AG04450 (cell line): Measurements from ENCODE around the gene CNKSR3. TPM values are rescaled to one million over a fixed set of nuclear protein-coding genes. Genes with fewer than 3 reads are reported as not detected.

Experiments
- CTCF ChIA-PET: fragments of 300-600, 350-600 bp; formaldehyde crosslinking; extraction: SDS; loops from one replicate; lab custom pipeline; 2022; ENCODE audit warnings: antibody characterized with exemption, inconsistent platforms; lab: Charles Lee
- POLR2A ChIA-PET: fragments of 350-600 bp; formaldehyde crosslinking; extraction: SDS; loops from one replicate; lab custom pipeline; 2021; ENCODE audit warnings: antibody characterized with exemption, inconsistent platforms; lab: Yijun Ruan, JAX
- DNase-seq: peaks from one replicate; pipeline ENCODE4 v3.0.0-alpha.2; 2011; ENCODE audit warnings: low read depth, low spot score
- H3K27ac ChIP-seq: one replicate; pipeline ENCODE4 v1.5.1; 2012; ENCODE audit warnings: low read depth, low read length, control low read depth
- H3K27me3 ChIP-seq: one replicate; pipeline ENCODE4 v1.6.0; 2012; ENCODE audit warnings: low read length; ENCODE audit not compliant: control insufficient read depth, insufficient read depth
- H3K4me3 ChIP-seq: 2 replicates; pipeline ENCODE4 v1.5.1; 2011; ENCODE audit warnings: mild to moderate bottlenecking, low read depth, low read length, control low read depth
- H3K9me3 ChIP-seq: 2 replicates; pipeline ENCODE4 v1.5.1; 2012; ENCODE audit warnings: low read length; ENCODE audit not compliant: control insufficient read depth, insufficient read depth
- polyA plus RNA-seq: library from polyadenylated mRNA; depleted of rRNA; stranded (reverse); fragments of >200 nt; gene quantifications from 2 replicates; pipeline ENCODE4 v1.2.3, GENCODE V29; 2011
- TF ChIP-seq, protein P1 (sequence below): IDR thresholded peaks from 2 replicates; pipeline ENCODE4 v1.5.1; 2011; ENCODE audit warnings: low read depth, low read length, control low read depth, inconsistent platforms

Gene CNKSR3
- polyA plus RNA-seq, 1 experiment = 8.6 TPM

DNA sequence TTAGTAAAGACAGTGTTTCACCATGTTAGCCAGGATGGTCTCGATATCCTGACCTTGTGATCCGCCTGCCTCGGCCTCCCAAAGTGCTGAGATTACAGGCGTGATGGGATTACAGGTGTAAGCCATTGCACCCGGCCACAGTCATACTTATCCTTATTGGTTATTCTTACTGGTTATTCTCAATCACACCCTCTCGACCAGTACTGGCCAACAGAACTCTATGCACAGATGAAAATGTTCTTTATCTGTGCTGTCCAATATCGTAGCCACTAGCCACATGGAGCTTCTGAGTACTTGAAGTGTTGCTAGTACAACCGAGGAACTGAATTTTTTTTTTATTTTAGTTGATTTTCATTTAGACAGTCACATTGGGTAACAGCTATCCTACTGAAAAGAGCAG, 63.5 kb downstream of the CNKSR3 start:
- no peak for DNase-seq
- Histone ChIP-seq H3K27me3 (no peaks in the 10 kb centered on the region), H3K4me3 (no peak overlapping the region), H3K9me3 (no peaks in the 10 kb centered on the region), H3K27ac (no peak overlapping the region)
- TF ChIP-seq, protein P1, sequence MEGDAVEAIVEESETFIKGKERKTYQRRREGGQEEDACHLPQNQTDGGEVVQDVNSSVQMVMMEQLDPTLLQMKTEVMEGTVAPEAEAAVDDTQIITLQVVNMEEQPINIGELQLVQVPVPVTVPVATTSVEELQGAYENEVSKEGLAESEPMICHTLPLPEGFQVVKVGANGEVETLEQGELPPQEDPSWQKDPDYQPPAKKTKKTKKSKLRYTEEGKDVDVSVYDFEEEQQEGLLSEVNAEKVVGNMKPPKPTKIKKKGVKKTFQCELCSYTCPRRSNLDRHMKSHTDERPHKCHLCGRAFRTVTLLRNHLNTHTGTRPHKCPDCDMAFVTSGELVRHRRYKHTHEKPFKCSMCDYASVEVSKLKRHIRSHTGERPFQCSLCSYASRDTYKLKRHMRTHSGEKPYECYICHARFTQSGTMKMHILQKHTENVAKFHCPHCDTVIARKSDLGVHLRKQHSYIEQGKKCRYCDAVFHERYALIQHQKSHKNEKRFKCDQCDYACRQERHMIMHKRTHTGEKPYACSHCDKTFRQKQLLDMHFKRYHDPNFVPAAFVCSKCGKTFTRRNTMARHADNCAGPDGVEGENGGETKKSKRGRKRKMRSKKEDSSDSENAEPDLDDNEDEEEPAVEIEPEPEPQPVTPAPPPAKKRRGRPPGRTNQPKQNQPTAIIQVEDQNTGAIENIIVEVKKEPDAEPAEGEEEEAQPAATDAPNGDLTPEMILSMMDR = no peak
- ChIA-PET CTCF (interaction anchor here (1.5 to 2.2 kb wide), 2 partner anchors 10 to 293 kb away, joined by 4 read pairs; no protein-coding TSS in a partner anchor), POLR2A (no interaction called here)

DNA sequence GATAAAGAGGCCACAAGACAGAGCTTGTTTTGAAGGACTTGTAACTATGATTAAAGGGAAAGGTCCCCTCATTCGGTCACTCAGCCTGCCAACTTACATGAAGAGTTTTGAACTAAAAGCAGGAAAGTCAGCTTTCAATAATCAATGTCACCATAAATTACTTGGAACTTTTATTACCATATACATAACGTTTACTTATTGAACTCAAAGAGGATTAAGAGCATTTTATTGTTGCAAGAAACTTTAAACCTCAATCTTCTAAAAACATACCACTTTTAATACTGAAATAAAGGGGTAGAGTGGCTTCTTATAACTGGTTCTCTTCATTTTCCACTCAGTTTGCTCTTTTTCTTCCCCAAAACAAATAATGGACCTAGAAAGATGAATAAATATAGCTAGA, 65.1 kb downstream of the CNKSR3 start:
- ChIA-PET POLR2A (no interaction called here), CTCF (interaction anchor here (0.7 kb wide), 2 partner anchors 12 to 356 kb away, joined by 3 to 6 read pairs; no protein-coding TSS in a partner anchor)
- H3K9me3 ChIP-seq = no peaks in the 10 kb centered on the region
- DNase-seq = no peak
- H3K27me3 ChIP-seq = no peaks in the 10 kb centered on the region
- TF ChIP-seq, protein P1 = no peak
- H3K27ac ChIP-seq = no peak overlapping the region
- H3K4me3 ChIP-seq = no peak overlapping the region

DNA sequence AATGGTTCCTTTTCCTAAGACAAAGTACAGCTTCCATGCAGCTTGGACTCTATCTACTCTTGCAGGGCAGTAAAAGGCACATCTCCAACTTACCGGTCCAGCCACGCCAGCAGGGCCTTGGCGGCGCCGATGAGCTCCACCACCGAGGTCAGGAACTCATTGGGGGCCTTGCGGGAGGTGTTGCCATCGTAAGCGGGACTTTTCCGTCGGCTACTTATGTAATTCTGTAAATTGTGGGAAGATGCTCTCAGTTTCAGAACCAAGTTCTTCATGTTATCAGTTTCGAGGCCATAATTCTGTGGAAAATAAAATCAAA, 68.5 kb downstream of the CNKSR3 start:
- ChIA-PET POLR2A (interaction anchor here (0.9 kb wide), 1 partner anchor 68 kb away, joined by 3 read pairs; the partner anchor contains the start of gene CNKSR3), CTCF (no interaction called here)
- H3K27me3 ChIP-seq = no peaks in the 10 kb centered on the region
- no peak for DNase-seq
- no peaks in the 10 kb centered on the region for H3K9me3 ChIP-seq
- TF ChIP-seq, protein P1 = no peak
- H3K4me3 ChIP-seq = no peak overlapping the region
- H3K27ac ChIP-seq = no peak overlapping the region

DNA sequence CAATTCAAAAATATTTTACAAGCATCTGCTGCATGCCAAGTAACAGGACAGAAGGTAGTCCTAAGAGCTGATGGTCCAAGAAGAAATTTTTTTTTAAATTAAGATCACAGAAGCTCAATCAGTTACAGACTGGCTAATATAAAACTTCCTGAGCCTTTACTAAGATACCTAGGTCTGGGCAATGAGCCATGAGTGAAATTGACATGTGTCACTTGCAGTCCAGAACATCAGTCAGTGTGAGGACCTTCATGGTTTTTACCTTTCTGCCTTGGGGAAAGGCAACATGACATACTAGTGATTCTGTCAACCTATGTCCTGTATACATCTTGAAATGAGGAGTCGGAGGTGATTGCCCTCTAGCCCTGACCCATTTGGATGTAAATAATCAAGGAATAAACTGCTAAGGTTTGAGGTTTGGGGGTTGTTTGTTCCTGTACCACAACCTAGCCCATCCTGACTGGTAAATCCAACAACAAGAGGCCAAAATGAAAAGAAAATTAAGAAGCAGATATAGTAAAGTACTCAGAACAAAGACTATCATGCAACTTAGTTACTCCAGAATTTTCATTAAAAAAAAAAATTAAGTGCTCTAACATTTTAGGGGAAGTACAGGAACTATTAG, 70.0 kb downstream of the CNKSR3 start:
- ChIA-PET POLR2A (interaction anchor here (0.7 kb wide), 2 partner anchors 664 to 1607 kb away, joined by 8 to 15 read pairs; no protein-coding TSS in a partner anchor), CTCF (interaction anchor here (1.4 kb wide), 1 partner anchor 18 kb away, joined by 6 read pairs; no protein-coding TSS in a partner anchor)
- TF ChIP-seq, protein P1 = no peak

DNA sequence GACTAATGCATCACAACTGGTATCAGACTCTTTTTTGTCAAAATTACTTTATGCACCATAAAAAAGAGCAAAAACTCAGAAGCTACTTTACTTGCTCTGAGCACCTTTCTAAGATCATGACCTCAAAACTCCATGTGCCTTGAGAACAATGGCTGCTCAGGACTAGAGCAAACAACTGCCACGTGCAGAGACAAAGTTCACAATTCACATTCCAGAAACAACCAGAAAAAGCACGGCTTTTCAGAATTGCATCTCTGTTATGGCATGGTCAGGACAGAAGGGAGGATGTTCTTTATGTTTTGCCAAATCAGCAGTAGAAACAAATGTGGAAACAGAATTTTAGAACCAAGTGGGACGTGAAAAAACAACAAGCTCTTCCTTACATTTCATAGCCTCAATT, 70.5 kb downstream of the CNKSR3 start:
- CTCF ChIA-PET = interaction anchor here (1.4 kb wide), 1 partner anchor 18 kb away, joined by 6 read pairs; no protein-coding TSS in a partner anchor
- H3K27ac ChIP-seq = no peak overlapping the region
- no peaks in the 10 kb centered on the region; the same call in 1 of the 2 replicates for H3K9me3 ChIP-seq
- no peaks in the 10 kb centered on the region for H3K27me3 ChIP-seq
- TF ChIP-seq, protein P1 = no peak
- no peak for DNase-seq
- POLR2A ChIA-PET = no interaction called here
- no peak overlapping the region for H3K4me3 ChIP-seq

More for the DNA sequence above, 70.0 kb downstream of the CNKSR3 start:
- Histone ChIP-seq H3K9me3 (no peaks in the 10 kb centered on the region; the same call in 1 of the 2 replicates), H3K27me3 (no peaks in the 10 kb centered on the region), H3K27ac (no peak overlapping the region), H3K4me3 (no peak overlapping the region)
- no peak for DNase-seq
